OCI-LY7 (cell line): Measurements from ENCODE around the gene ATP9B. TPM values are rescaled to one million over a fixed set of nuclear protein-coding genes. Genes with fewer than 3 reads are reported as not detected.

ENCODE experiments used
- BruUV-seq: library from RNA; stranded (reverse); fragments of 400-500 nt; replicated peaks from 2 replicates; lab custom pipeline; 2021; lab: Mats Ljungman, UMichigan
- CTCF ChIA-PET: fragments of 300-600 bp; sonication (Branson Sonifier 250); formaldehyde crosslinking; loops from one replicate; lab custom pipeline; 2022; ENCODE audit warnings: antibody characterized with exemption; ENCODE audit not compliant: unreplicated experiment; lab: Charles Lee
- POLR2A ChIA-PET: fragments of 300-600 bp; sonication (Branson Sonifier 250); formaldehyde crosslinking; loops from one replicate; lab custom pipeline; 2022; ENCODE audit warnings: antibody characterized with exemption; lab: Charles Lee
- DNase-seq: peaks from one replicate; pipeline ENCODE4 v3.0.0-alpha.2; 2015; ENCODE audit warnings: low spot score
- H2AFZ ChIP-seq: fragments of 200-600 bp; sonication (generic), shearing (Covaris generic); 2 replicates; pipeline ENCODE4 v1.6.1; 2014; ENCODE audit warnings: mild to moderate bottlenecking, antibody characterized with exemption, low read length, moderate library complexity
- H3K27ac ChIP-seq: fragments of 200-600 bp; sonication (generic); 2 replicates; pipeline ENCODE4 v1.5.1; 2014; ENCODE audit warnings: mixed run types, low read depth, mild to moderate bottlenecking, moderate library complexity, low read length, inconsistent platforms; ENCODE audit not compliant: poor library complexity, severe bottlenecking
- H3K36me3 ChIP-seq: fragments of 200-600 bp; sonication (generic); 2 replicates; pipeline ENCODE4 v1.6.1; 2014; ENCODE audit warnings: mild to moderate bottlenecking, antibody characterized with exemption, low read length, moderate library complexity, mixed read lengths; ENCODE audit not compliant: insufficient read depth
- H3K4me1 ChIP-seq: fragments of 200-600 bp; sonication (generic); 2 replicates; pipeline ENCODE4 v1.5.1; 2014; ENCODE audit warnings: mild to moderate bottlenecking, low read length; ENCODE audit not compliant: insufficient read depth, poor library complexity, severe bottlenecking
- H3K4me2 ChIP-seq: fragments of 200-600 bp; sonication (generic); 2 replicates; pipeline ENCODE4 v1.6.1; 2014; ENCODE audit warnings: mild to moderate bottlenecking, low read length
- H3K4me3 ChIP-seq: fragments of 200-600 bp; sonication (generic); 2 replicates; pipeline ENCODE4 v1.5.1; 2014; ENCODE audit warnings: mild to moderate bottlenecking, low read depth, low read length; ENCODE audit not compliant: poor library complexity, severe bottlenecking
- H3K79me2 ChIP-seq: fragments of 200-600 bp; sonication (generic); 2 replicates; pipeline ENCODE4 v1.6.1; 2016; ENCODE audit warnings: low read depth, mild to moderate bottlenecking, low read length, moderate library complexity, mixed read lengths; ENCODE audit not compliant: insufficient read depth
- H3K9me2 ChIP-seq: fragments of 200-600 bp; sonication (generic); 2 replicates; pipeline ENCODE4 v1.6.1; 2016; ENCODE audit warnings: mild to moderate bottlenecking, low read length, mixed read lengths; ENCODE audit not compliant: insufficient read depth
- H3K9me3 ChIP-seq: fragments of 200-600 bp; sonication (generic); 2 replicates; pipeline ENCODE4 v1.6.1; 2014; ENCODE audit warnings: mild to moderate bottlenecking, mixed run types, low read length, mixed read lengths
- H4K20me1 ChIP-seq: fragments of 200-600 bp; sonication (generic); 2 replicates; pipeline ENCODE4 v1.6.1; 2014; ENCODE audit warnings: mild to moderate bottlenecking, antibody characterized with exemption, low read length, moderate library complexity, mixed read lengths; ENCODE audit not compliant: insufficient read depth
- EZH2phosphoT487 ChIP-seq: fragments of 200-600 bp; sonication (generic); IDR thresholded peaks from 2 replicates; pipeline ENCODE4 v1.6.1; 2018; ENCODE audit warnings: low read depth, borderline replicate concordance, mild to moderate bottlenecking, mixed run types, antibody characterized with exemption, low read length, moderate library complexity, mixed read lengths
- intact Hi-C: fragments of 100-400 bp; cut with micrococcal nuclease; formaldehyde crosslinking; loops from one replicate; pipeline ENCODE4 v1.10.0; 2022; ENCODE audit not compliant: unreplicated experiment
- total RNA-seq, 2 experiments: library from RNA; depleted of rRNA in 1 of 2; stranded (reverse); fragments of >200 nt in 1 of 2; shearing (Covaris generic) in 1 of 2; gene quantifications; 2 replicates each; pipeline ENCODE4 v1.2.3, GENCODE V29; 2014 to 2022
- TF ChIP-seq, protein P1 (sequence below): fragments of 200-600 bp; sonication (generic); conservative IDR thresholded peaks from 2 replicates; pipeline ENCODE4 v1.5.1; 2014; ENCODE audit warnings: mild to moderate bottlenecking, antibody characterized with exemption, low read length, moderate library complexity, mixed read lengths

ATP9B gene
- total RNA-seq, 2 experiments from 2014 or later: 27.1 to 36.4 TPM

DNA sequence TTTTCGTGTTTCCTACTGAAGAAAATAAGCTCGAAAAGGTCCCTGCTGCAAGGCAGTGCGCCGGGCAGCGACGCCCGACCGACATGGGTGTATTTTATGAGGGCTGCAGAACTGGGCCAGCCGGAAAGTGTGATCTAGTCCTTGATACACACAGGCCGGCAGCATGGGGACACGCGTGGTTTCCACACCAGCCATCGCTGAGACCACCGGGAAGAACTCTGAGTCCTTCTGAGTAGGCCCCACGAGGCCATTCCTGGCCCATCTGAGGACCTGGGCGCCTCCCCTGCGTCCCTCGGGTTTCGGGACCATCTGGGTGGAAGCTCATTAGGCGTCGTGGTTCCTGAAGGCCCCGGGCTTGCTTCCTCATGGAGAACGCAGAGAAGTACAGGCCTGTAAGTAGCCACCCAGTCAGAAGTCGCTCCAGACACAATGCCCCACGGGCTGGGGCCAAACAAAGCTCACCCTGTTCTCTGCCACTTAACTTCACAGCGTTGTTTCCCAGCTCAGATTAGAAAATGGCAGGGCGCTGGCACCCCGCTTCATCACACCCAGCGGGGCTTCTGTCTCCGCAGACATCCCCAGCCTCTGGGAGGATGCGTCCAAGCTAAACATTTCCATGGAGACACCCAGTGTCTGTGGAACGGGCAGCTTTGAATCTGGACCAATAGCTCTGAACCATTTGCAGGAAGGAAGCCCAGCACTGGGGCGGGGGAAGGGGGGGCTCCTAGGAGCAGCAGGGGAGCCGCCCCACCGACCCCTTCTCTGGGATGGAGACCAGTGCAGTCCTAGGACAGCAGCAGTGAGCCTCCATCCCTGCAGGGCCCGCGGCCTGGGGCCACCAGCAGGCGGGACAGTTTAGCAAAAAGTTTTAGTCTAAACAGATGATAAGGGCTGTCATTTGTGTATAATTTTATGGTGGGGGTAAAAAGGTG is 328.9 kb downstream of the ATP9B start:
- BruUV-seq: no TSS peak
- H2AFZ ChIP-seq: no peak overlapping the region
- peak overlapping the region; percentile 86 for H3K4me3 ChIP-seq
- H3K36me3 ChIP-seq: peaks cover 11% of the 10 kb centered on the region
- H3K27ac ChIP-seq: peak overlapping the region; percentile 87
- H4K20me1 ChIP-seq: 0 out of 2 replicates have a peak, but pooled peaks cover 4% of the 10 kb centered on the region
- no peaks in the 10 kb centered on the region for H3K9me3 ChIP-seq
- H3K9me2 ChIP-seq: no peaks in the 10 kb centered on the region
- peaks cover 43% of the 10 kb centered on the region for H3K79me2 ChIP-seq
- H3K4me2 ChIP-seq: peak overlapping the region; percentile 100
- intact Hi-C loops: loop anchor here (2.0 kb wide), 2 partner anchors 63 to 131 kb away; no protein-coding TSS in a partner anchor
- no peak for TF ChIP-seq EZH2phosphoT487
- TF ChIP-seq, protein P1, sequence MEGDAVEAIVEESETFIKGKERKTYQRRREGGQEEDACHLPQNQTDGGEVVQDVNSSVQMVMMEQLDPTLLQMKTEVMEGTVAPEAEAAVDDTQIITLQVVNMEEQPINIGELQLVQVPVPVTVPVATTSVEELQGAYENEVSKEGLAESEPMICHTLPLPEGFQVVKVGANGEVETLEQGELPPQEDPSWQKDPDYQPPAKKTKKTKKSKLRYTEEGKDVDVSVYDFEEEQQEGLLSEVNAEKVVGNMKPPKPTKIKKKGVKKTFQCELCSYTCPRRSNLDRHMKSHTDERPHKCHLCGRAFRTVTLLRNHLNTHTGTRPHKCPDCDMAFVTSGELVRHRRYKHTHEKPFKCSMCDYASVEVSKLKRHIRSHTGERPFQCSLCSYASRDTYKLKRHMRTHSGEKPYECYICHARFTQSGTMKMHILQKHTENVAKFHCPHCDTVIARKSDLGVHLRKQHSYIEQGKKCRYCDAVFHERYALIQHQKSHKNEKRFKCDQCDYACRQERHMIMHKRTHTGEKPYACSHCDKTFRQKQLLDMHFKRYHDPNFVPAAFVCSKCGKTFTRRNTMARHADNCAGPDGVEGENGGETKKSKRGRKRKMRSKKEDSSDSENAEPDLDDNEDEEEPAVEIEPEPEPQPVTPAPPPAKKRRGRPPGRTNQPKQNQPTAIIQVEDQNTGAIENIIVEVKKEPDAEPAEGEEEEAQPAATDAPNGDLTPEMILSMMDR: no peak
- DNase-seq: peak; percentile 20
- ChIA-PET CTCF (no interaction called here), POLR2A (interaction anchor here (0.5 to 2.3 kb wide), 4 partner anchors 68 to 126 kb away, joined by 4 to 7 read pairs (median 6); no protein-coding TSS in a partner anchor)
- H3K4me1 ChIP-seq: peaks cover 43% of the 10 kb centered on the region

DNA sequence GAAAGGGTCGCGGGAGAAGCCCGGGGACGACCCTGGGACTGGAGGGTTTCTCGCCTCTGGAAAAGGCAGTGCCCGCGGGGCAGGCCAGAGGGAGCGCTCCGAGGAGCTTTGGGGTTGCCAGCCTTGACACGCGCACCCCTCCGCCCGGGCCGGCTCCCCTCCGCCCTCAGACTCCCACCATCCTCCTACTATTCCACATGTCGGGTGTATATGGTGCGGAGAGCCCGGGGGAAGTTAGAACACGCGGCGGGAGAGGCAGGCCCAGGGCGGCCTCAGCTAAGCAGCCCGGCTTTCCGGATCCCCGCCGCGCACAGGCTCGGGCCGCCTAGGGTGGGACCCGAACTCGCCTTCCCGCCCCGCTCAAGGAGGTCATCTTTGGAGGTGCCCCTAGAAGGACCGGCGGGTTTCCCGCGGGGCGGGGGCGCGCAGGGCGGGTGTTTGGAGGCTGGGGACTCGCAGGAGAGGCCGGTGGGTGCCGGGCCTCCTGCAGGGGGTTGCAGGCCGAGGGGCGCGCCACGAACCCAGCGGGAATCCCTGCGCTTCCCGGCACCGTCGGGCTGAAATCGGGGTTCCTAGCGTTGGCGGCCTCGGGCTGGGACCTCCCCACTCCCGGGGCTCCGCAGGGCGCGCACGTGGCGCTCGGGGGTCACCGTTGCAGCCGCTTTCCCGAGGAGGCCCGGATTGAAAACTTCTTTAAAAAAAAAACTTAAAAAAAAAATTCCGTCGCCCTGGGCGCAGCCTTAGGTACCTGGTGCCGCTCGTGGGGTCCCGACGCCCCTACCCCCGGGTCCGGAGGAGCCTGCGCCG is 330.3 kb downstream of the ATP9B start:
- TF ChIP-seq, protein P1: no peak
- TF ChIP-seq EZH2phosphoT487: no peak
- H3K9me2 ChIP-seq: no peaks in the 10 kb centered on the region
- DNase-seq: peak; percentile 32
- peak overlapping the region; percentile 86 for H3K4me3 ChIP-seq
- BruUV-seq: no TSS peak
- H2AFZ ChIP-seq: no peak overlapping the region
- POLR2A ChIA-PET: interaction anchor here (1.5 to 2.3 kb wide), 2 partner anchors 66 to 125 kb away, joined by 7 read pairs; no protein-coding TSS in a partner anchor
- no peaks in the 10 kb centered on the region for H3K9me3 ChIP-seq
- intact Hi-C loops: no loop called here
- H4K20me1 ChIP-seq: 0 out of 2 replicates have a peak, but pooled peaks cover 4% of the 10 kb centered on the region
- peak overlapping the region; percentile 87 for H3K27ac ChIP-seq
- H3K4me2 ChIP-seq: peak overlapping the region; percentile 100
- H3K36me3 ChIP-seq: peaks cover 11% of the 10 kb centered on the region
- CTCF ChIA-PET: no interaction called here
- peaks cover 57% of the 10 kb centered on the region for H3K79me2 ChIP-seq
- H3K4me1 ChIP-seq: peaks cover 48% of the 10 kb centered on the region
